K562 (cell line): ENCODE data around the gene WDR64. TPM values are rescaled to one million over a fixed set of nuclear protein-coding genes. Genes with fewer than 3 reads are reported as not detected.
A peak's percentile ranks its signal among the peaks of the same experiment; 100 is the strongest.

Experiments used
- ATAC-seq: fragments of 200-7000 bp; cut with Tn5 transposase; 3 replicates; pipeline ENCODE4 v1.9.1; 2020; ENCODE audit warnings: moderate library complexity
- BruUV-seq: library from RNA; stranded (reverse); fragments of 400-500 nt; replicated peaks from 2 replicates; lab custom pipeline; 2021; lab: Mats Ljungman, UMichigan
- CTCF ChIA-PET: fragments of 300-600 bp; formaldehyde crosslinking; extraction: SDS; loops from one replicate; lab custom pipeline; 2021; ENCODE audit warnings: low intra/inter-chr PET ratio; lab: Yijun Ruan, JAX
- POLR2A ChIA-PET: fragments of 300-600, 350-650 bp; sonication (Branson Sonifier 250); formaldehyde crosslinking; extraction: SDS; loops from one replicate; lab custom pipeline; 2021; ENCODE audit warnings: antibody characterized with exemption, inconsistent platforms; lab: Yijun Ruan, JAX
- DNase-seq, 4 experiments: peaks; one replicate each; pipeline versions ENCODE4 v3.0.0 to v3.0.0-alpha.2; 2011 to 2018; ENCODE audit warnings: low spot score in 3 of 4, mixed read lengths in 3 of 4; ENCODE audit errors: extremely low read depth in 1 of 4
- FAIRE-seq: peaks from 2 replicates; lab custom pipeline; 2011; peaks lifted over from hg19 to GRCh38; lab: Jason Lieb, UNC
- H2AFZ ChIP-seq: 2 replicates; pipeline ENCODE4 v1.6.0; 2011; ENCODE audit warnings: low read depth, low read length, control low read depth, inconsistent platforms
- H3K27ac ChIP-seq: fragments of 200-600 bp; 3 replicates; pipeline ENCODE4 v1.8.0; 2011; ENCODE audit warnings: low read depth, mild to moderate bottlenecking, control low read depth, inconsistent platforms, low read length, moderate library complexity, mixed read lengths; ENCODE audit errors: extremely low read depth
- H3K27me3 ChIP-seq, 2 experiments: fragments of 300-600 bp in 1 of 2; 2 replicates in 1 of 2; 3 replicates in 1 of 2; pipeline versions ENCODE4 v1.6.0 to v1.8.0; 2011; ENCODE audit warnings: inconsistent platforms in 2 of 2, low read length in 2 of 2, mild to moderate bottlenecking in 1 of 2, mixed read lengths in 1 of 2, moderate library complexity in 1 of 2; ENCODE audit not compliant: control insufficient read depth in 2 of 2, insufficient read depth in 2 of 2
- H3K36me3 ChIP-seq: fragments of 300-600 bp; 3 replicates; pipeline ENCODE4 v1.8.0; 2011; ENCODE audit warnings: mild to moderate bottlenecking, low read length, inconsistent platforms; ENCODE audit not compliant: control insufficient read depth, insufficient read depth
- H3K4me1 ChIP-seq, 2 experiments: fragments of 200-600 bp in 1 of 2; replicated peaks in 1 of 2; 2 replicates in 1 of 2; 3 replicates in 1 of 2; pipeline versions ENCODE4 v1.5.1 to v1.8.0; 2011; ENCODE audit warnings: inconsistent platforms in 2 of 2, low read length in 2 of 2, mild to moderate bottlenecking in 1 of 2, mixed read lengths in 1 of 2, moderate library complexity in 1 of 2; ENCODE audit not compliant: control insufficient read depth in 2 of 2, insufficient read depth in 2 of 2
- H3K4me2 ChIP-seq: 2 replicates; pipeline ENCODE4 v1.6.1; 2011; ENCODE audit warnings: low read length, control low read depth, inconsistent platforms, mixed read lengths; ENCODE audit not compliant: insufficient read depth
- H3K4me3 ChIP-seq: fragments of 200-600 bp; sonication (generic), shearing (Covaris generic); 2 replicates; pipeline ENCODE4 v1.5.1; 2016; ENCODE audit warnings: control low read depth, inconsistent platforms
- H3K79me2 ChIP-seq: fragments of 200-600 bp; 3 replicates; pipeline ENCODE4 v1.8.0; 2011; ENCODE audit warnings: low read length, inconsistent platforms; ENCODE audit not compliant: control insufficient read depth, insufficient read depth
- H3K9ac ChIP-seq, 2 experiments: 2 replicates each; pipeline versions ENCODE4 v1.6.0 to v1.6.1; 2011; ENCODE audit warnings: low read depth in 2 of 2, low read length in 2 of 2, control low read depth in 1 of 2, inconsistent platforms in 1 of 2, mild to moderate bottlenecking in 1 of 2, mixed read lengths in 1 of 2; ENCODE audit not compliant: insufficient read depth in 1 of 2
- H3K9me1 ChIP-seq: one replicate; pipeline ENCODE4 v1.6.0; 2011; ENCODE audit warnings: inconsistent platforms, mild to moderate bottlenecking, low read length, moderate library complexity; ENCODE audit not compliant: control insufficient read depth, insufficient read depth
- H3K9me3 ChIP-seq: replicated peaks from 2 replicates; pipeline ENCODE4 v1.5.1; 2011; ENCODE audit warnings: low read depth, low read length, inconsistent platforms; ENCODE audit not compliant: control insufficient read depth, insufficient read depth
- H4K20me1 ChIP-seq: replicated peaks from 2 replicates; pipeline ENCODE4 v1.6.1; 2011; ENCODE audit warnings: low read length, inconsistent platforms, mixed read lengths; ENCODE audit not compliant: control insufficient read depth, insufficient read depth
- ATF3 ChIP-seq, 2 experiments: fragments of 450-650 bp in 1 of 2; sonication (generic) in 1 of 2; formaldehyde crosslinking in 1 of 2; IDR thresholded peaks in 1 of 2; conservative IDR thresholded peaks in 1 of 2; 2 replicates each; pipeline versions ENCODE4 v1.6.1 to v1.8.1; 2016 to 2023; ENCODE audit warnings: mild to moderate bottlenecking in 2 of 2, moderate library complexity in 2 of 2, inconsistent platforms in 1 of 2, missing genetic modification reagents in 1 of 2
- CTCF ChIP-seq, 3 experiments: IDR thresholded peaks in 2 of 3; conservative IDR thresholded peaks in 1 of 3; 2 replicates each; pipeline ENCODE4 v1.5.1; 2011 to 2012; ENCODE audit warnings: low read length in 3 of 3, mild to moderate bottlenecking in 3 of 3, control low read depth in 2 of 3, improper control_type of control experiment in 1 of 3, inconsistent platforms in 1 of 3, low read depth in 1 of 3, mixed read lengths in 1 of 3, moderate library complexity in 1 of 3; ENCODE audit not compliant: insufficient read depth in 2 of 3
- ELF1 ChIP-seq: fragments of 200-800 bp; sonication (Bioruptor generic); IDR thresholded peaks from 2 replicates; pipeline ENCODE4 v1.6.1; 2016; ENCODE audit warnings: missing genetic modification characterization, missing compliant biosample characterization
- MYBL2 ChIP-seq, 2 experiments: fragments of 450-650 bp in 1 of 2; sonication (generic) in 1 of 2; formaldehyde crosslinking in 1 of 2; IDR thresholded peaks; 2 replicates each; pipeline versions ENCODE4 v1.6.1 to v1.8.1; 2017 to 2022; ENCODE audit warnings: borderline replicate concordance in 1 of 2, inconsistent platforms in 1 of 2, low read depth in 1 of 2, mild to moderate bottlenecking in 1 of 2, missing genetic modification reagents in 1 of 2, moderate library complexity in 1 of 2
- SPI1 ChIP-seq: IDR thresholded peaks from 2 replicates; pipeline ENCODE4 v1.6.1; 2011; ENCODE audit warnings: low read depth, low read length, control low read depth, borderline replicate concordance
- WGBS: fragments of 100-300 bp; shearing (Covaris generic); methylation state at CpG from one replicate; pipeline ENCODE4 v1.1.6; 2016; ENCODE audit warnings: low coverage, mixed read lengths; ENCODE audit not compliant: insufficient coverage; ENCODE audit errors: missing lambda C conversion rate; 5-methylcytosine and 5-hydroxymethylcytosine counted together
- in situ Hi-C: fragments of 300-500 bp; cut with MboI; formaldehyde crosslinking; loops from 4 replicates; pipeline ENCODE4 v1.15.0; 2018; ENCODE audit warnings: inconsistent platforms, mixed read lengths
- intact Hi-C: fragments of 100-400 bp; cut with micrococcal nuclease; formaldehyde crosslinking; loops from 2 replicates; pipeline ENCODE4 v1.14.2; 2022
- polyA plus RNA-seq, 8 experiments: library from polyadenylated mRNA; depleted of rRNA in 4 of 8; stranded (reverse) in 5 of 8; unstranded in 3 of 8; fragments of >200 nt; fragmentation: Nextera tagmentation in 2 of 8; fragmentation: Illumina TruSeq in 1 of 8; extraction: Ambion mirVana in 2 of 8; extraction: Trizol in 1 of 8; gene quantifications; 2 replicates each; pipeline versions ENCODE4 v1.2.1 to v1.2.3, GENCODE V29; 2011 to 2014; ENCODE audit warnings: inconsistent platforms in 1 of 8, missing spikeins in 1 of 8
- total RNA-seq, 7 experiments: library from RNA; depleted of rRNA in 6 of 7; stranded (reverse); fragments of >200 nt in 6 of 7; fragmentation: Illumina TruSeq in 2 of 7; extraction: Trizol in 2 of 7; gene quantifications; 2 replicates each; pipeline versions ENCODE4 v1.2.1 to v1.2.3, GENCODE V29; 2011 to 2021; ENCODE audit warnings: low replicate concordance in 1 of 7

WDR64 gene
- total and polyA plus RNA-seq, 9 of the 15 experiments (the other 6 are each of a cell fraction or from before 2014, with no cell fraction given), result 0.06 to 0.29 (median 0.19) TPM; not detected in 5

GRCh38 chr1:241736387-241736786 is 84.3 kb downstream of the WDR64 start:
- TF ChIP-seq MYBL2 (IDR thresholded peaks at IDR 0.05; ENCODE audit: low read depth) (no peak), MYBL2 (CRISPR knock-in tag; IDR thresholded peaks at IDR 0.05; ENCODE audit: borderline replicate concordance) (no peak), SPI1 (peak; percentile 24; the same call in 1 of the 2 replicates), ATF3 (IDR thresholded peaks at IDR 0.05) (peak; percentile 29; the same call in 1 of the 2 replicates), ATF3 (CRISPR knock-in tag; conservative IDR thresholded peaks at IDR 0.05) (no peak), ELF1 (tag) (no peak), CTCF (IDR thresholded peaks at IDR 0.05 in 2 of 3, conservative IDR thresholded peaks at IDR 0.05 in 1 of 3; ENCODE audit: insufficient read depth in 2 of 3, low read depth in 1 of 3, low read length in 3 of 3) (peak in 2 of 3 experiments; percentile 9 to 20; a peak in 1 of 6 replicates)
- TF ChIP-seq, all 486 proteins: peak for 3
- Histone ChIP-seq H3K36me3 (no peaks in the 10 kb centered on the region), H3K9me3 (no peaks in the 10 kb centered on the region), H3K9me1 (no peaks in the 10 kb centered on the region), H3K9ac (no peak overlapping the region), H3K79me2 (no peaks in the 10 kb centered on the region), H3K4me1 (peaks cover 11 to 22% of the 10 kb centered on the region in 2 experiments; a peak in 4 of 5 replicates), H4K20me1 (no peaks in the 10 kb centered on the region), H3K27me3 (no peaks in the 10 kb centered on the region), H2AFZ (peak overlapping the region; percentile 86), H3K4me3 (no peak overlapping the region), H3K4me2 (no peak overlapping the region), H3K27ac (no peak overlapping the region)
- FAIRE-seq (no peak), DNase-seq (peak in 3 of 4 experiments; percentile 29 to 46 (median 30)), ATAC-seq (peak; percentile 83)
- no TSS peak for BruUV-seq
- in situ Hi-C loops (no loop called here), intact Hi-C loops (no loop called here)
- CTCF ChIA-PET, result no interaction called here
- 31% methylated on average over 3 of the region's 3 CpGs for WGBS
- POLR2A ChIA-PET, result interaction anchor here (0.6 kb wide), 1 partner anchor 14 kb away, joined by 3 read pairs; no protein-coding TSS in a partner anchor
